Neural progenitor cell (in vitro differentiated cells): ENCODE data around the gene RBM45. TPM values are rescaled to one million over a fixed set of nuclear protein-coding genes. Genes with fewer than 3 reads are reported as not detected.
A peak's percentile ranks its signal among the peaks of the same experiment; 100 is the strongest.

Experiments used
- DNase-seq: peaks from one replicate; pipeline ENCODE4 v3.0.0-alpha.2; 2016; ENCODE audit warnings: low spot score
- H2AFZ ChIP-seq: fragments of 200-600 bp; sonication (generic); replicated peaks from 2 replicates; pipeline ENCODE4 v1.6.1; 2016; ENCODE audit warnings: antibody characterized with exemption
- H3F3A ChIP-seq: fragments of 200-600 bp; sonication (generic); 2 replicates; pipeline ENCODE4 v1.6.1; 2016; ENCODE audit warnings: antibody characterized with exemption, low read depth
- H3K27ac ChIP-seq: fragments of 200-600 bp; sonication (generic); 2 replicates; pipeline ENCODE4 v1.5.1; 2016; ENCODE audit warnings: mild to moderate bottlenecking
- H3K27me3 ChIP-seq: fragments of 200-600 bp; sonication (generic); 2 replicates; pipeline ENCODE4 v1.6.1; 2016; ENCODE audit warnings: mild to moderate bottlenecking, moderate library complexity
- H3K36me3 ChIP-seq: fragments of 200-600 bp; sonication (generic); 2 replicates; pipeline ENCODE4 v1.5.1; 2016
- H3K4me1 ChIP-seq: fragments of 200-600 bp; sonication (generic); 2 replicates; pipeline ENCODE4 v1.6.1; 2016; ENCODE audit warnings: mixed run types
- H3K4me2 ChIP-seq: fragments of 200-600 bp; sonication (generic); 2 replicates; pipeline ENCODE4 v1.6.1; 2016
- H3K4me3 ChIP-seq: fragments of 200-600 bp; sonication (generic); 2 replicates; pipeline ENCODE4 v1.5.1; 2016
- H3K79me2 ChIP-seq: fragments of 200-600 bp; sonication (generic); 2 replicates; pipeline ENCODE4 v1.6.1; 2016; ENCODE audit warnings: low read depth
- H3K9ac ChIP-seq: fragments of 200-600 bp; sonication (generic); 2 replicates; pipeline ENCODE4 v1.6.1; 2016
- H3K9me3 ChIP-seq: fragments of 200-600 bp; sonication (generic); 2 replicates; pipeline ENCODE4 v1.5.1; 2016; ENCODE audit warnings: low read depth
- H4K20me1 ChIP-seq: fragments of 200-600 bp; sonication (generic); 2 replicates; pipeline ENCODE4 v1.6.1; 2016; ENCODE audit warnings: low read depth
- H3K27ac Mint-ChIP-seq: 3 replicates; pipeline ENCODE4 v1.8.0; 2021; ENCODE audit warnings: mixed read lengths
- H3K27me3 Mint-ChIP-seq: 2 replicates; pipeline ENCODE4 v1.8.0; 2022; ENCODE audit warnings: low read depth, mild to moderate bottlenecking, inconsistent platforms, moderate library complexity, mixed read lengths; ENCODE audit not compliant: insufficient read depth
- H3K36me3 Mint-ChIP-seq: 3 replicates; pipeline ENCODE4 v1.8.0; 2021; ENCODE audit warnings: mixed read lengths
- H3K4me1 Mint-ChIP-seq: 3 replicates; pipeline ENCODE4 v1.8.0; 2021; ENCODE audit warnings: mixed read lengths
- H3K4me3 Mint-ChIP-seq: 3 replicates; pipeline ENCODE4 v1.8.0; 2021; ENCODE audit warnings: mild to moderate bottlenecking, moderate library complexity, mixed read lengths
- H3K9me3 Mint-ChIP-seq: 3 replicates; pipeline ENCODE4 v1.8.0; 2020; ENCODE audit warnings: mixed read lengths
- EZH2 ChIP-seq: fragments of 200-600 bp; sonication (generic); IDR thresholded peaks from 2 replicates; pipeline ENCODE4 v1.6.1; 2017; ENCODE audit warnings: antibody characterized with exemption, mild to moderate bottlenecking, moderate library complexity
- EZH2phosphoT487 ChIP-seq: fragments of 200-600 bp; sonication (generic); IDR thresholded peaks from 2 replicates; pipeline ENCODE4 v1.6.1; 2017; ENCODE audit warnings: antibody characterized with exemption
- total RNA-seq: library from RNA; depleted of rRNA; stranded (reverse); fragments of >200 nt; gene quantifications from 2 replicates; pipeline ENCODE4 v1.2.3, GENCODE V29; 2015; ENCODE audit warnings: low replicate concordance
- TF ChIP-seq, protein P1 (sequence below): fragments of 200-600 bp; sonication (generic); IDR thresholded peaks from 2 replicates; pipeline ENCODE4 v1.5.1; 2017; ENCODE audit warnings: antibody characterized with exemption, mild to moderate bottlenecking

Gene RBM45
- total RNA-seq, 1 donor from 2014 or later: 23.0 TPM

DNA sequence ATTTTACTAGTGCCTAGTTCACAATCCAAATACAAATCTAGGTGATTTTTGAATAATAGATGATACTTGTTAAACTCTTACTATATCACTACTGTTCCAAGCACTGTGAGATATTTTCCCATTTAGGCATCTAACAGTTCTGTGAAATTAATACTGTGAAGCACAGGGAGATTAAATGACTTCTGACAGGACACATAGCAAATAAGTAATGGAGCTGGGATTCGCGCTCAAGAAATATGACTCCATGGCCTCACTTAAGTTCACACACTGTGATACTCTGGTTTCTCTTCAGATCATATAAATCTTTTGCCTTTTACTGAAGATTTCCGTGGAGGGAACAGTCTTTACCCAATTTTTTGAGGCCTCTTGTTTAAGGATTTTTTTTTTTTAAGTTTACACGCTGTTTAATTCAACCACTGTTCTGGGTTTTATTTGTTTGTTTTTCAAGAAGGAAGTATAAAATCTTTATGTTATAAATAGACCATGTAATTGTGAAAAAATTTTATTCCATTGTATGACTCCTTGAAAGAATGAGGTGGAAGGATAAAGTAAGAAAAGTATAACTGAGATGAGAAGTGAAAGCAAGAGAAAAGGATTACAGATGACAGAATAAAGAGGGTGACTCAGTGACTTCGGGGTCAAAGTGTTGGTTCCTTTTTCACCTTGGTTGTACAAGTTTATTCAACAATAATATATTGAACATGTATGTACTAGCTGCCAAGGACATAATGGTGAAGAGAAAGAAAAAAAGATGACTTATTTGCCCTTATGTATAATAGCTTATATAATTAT, 30.2 kb downstream of the RBM45 start:
- Mint-ChIP-seq H3K4me3 (no peak overlapping the region), H3K36me3 (no peaks in the 10 kb centered on the region), H3K27me3 (no peaks in the 10 kb centered on the region), H3K4me1 (peaks cover 4% of the 10 kb centered on the region), H3K9me3 (no peaks in the 10 kb centered on the region), H3K27ac (no peak overlapping the region)
- Histone ChIP-seq H3K4me3 (no peak overlapping the region), H4K20me1 (no peaks in the 10 kb centered on the region), H3K9ac (no peak overlapping the region), H2AFZ (no peak overlapping the region), H3K9me3 (no peaks in the 10 kb centered on the region), H3K79me2 (no peaks in the 10 kb centered on the region), H3F3A (no peaks in the 10 kb centered on the region), H3K27me3 (no peaks in the 10 kb centered on the region), H3K36me3 (no peaks in the 10 kb centered on the region), H3K4me2 (no peak overlapping the region), H3K4me1 (peaks cover 11% of the 10 kb centered on the region), H3K27ac (no peak overlapping the region)
- DNase-seq: no peak
- TF ChIP-seq, protein P1, sequence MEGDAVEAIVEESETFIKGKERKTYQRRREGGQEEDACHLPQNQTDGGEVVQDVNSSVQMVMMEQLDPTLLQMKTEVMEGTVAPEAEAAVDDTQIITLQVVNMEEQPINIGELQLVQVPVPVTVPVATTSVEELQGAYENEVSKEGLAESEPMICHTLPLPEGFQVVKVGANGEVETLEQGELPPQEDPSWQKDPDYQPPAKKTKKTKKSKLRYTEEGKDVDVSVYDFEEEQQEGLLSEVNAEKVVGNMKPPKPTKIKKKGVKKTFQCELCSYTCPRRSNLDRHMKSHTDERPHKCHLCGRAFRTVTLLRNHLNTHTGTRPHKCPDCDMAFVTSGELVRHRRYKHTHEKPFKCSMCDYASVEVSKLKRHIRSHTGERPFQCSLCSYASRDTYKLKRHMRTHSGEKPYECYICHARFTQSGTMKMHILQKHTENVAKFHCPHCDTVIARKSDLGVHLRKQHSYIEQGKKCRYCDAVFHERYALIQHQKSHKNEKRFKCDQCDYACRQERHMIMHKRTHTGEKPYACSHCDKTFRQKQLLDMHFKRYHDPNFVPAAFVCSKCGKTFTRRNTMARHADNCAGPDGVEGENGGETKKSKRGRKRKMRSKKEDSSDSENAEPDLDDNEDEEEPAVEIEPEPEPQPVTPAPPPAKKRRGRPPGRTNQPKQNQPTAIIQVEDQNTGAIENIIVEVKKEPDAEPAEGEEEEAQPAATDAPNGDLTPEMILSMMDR: no peak
- TF ChIP-seq EZH2: no peak
- TF ChIP-seq EZH2phosphoT487: no peak

DNA sequence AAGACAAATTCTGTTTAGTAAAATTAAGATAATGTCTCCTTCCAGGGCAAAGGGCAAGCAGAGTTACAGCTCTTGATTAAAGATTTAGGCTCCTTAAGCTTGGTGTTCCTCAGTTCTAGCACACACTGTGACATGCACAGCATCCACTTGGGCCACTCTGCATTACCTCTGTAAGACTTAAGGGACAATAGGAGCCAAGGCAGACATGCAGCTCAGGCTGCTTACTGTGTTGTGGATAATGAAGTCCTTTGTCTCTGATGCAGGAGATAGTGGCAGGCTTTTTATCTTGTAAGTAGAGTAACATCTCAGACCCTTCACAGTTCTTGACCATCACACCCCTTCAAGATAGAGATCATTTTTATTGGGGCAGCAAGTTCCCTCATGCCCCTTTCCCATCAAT, 31.2 kb downstream of the RBM45 start:
- Histone ChIP-seq H3K4me1 (peaks cover 11% of the 10 kb centered on the region), H3K27ac (no peak overlapping the region), H3F3A (no peaks in the 10 kb centered on the region), H4K20me1 (no peaks in the 10 kb centered on the region), H3K4me2 (no peak overlapping the region), H3K9ac (no peak overlapping the region), H3K36me3 (no peaks in the 10 kb centered on the region), H3K4me3 (no peak overlapping the region), H3K27me3 (no peaks in the 10 kb centered on the region), H3K79me2 (no peaks in the 10 kb centered on the region), H2AFZ (peak overlapping the region; percentile 65), H3K9me3 (no peaks in the 10 kb centered on the region)
- peak; percentile 45 for DNase-seq
- no peak overlapping the region for H3K4me3 Mint-ChIP-seq
- no peaks in the 10 kb centered on the region for H3K27me3 Mint-ChIP-seq
- no peaks in the 10 kb centered on the region for H3K36me3 Mint-ChIP-seq
- no peak for TF ChIP-seq EZH2
- TF ChIP-seq, protein P1: no peak
- TF ChIP-seq EZH2phosphoT487: no peak
- H3K4me1 Mint-ChIP-seq: peaks cover 4% of the 10 kb centered on the region
- H3K9me3 Mint-ChIP-seq: no peaks in the 10 kb centered on the region
- H3K27ac Mint-ChIP-seq: no peak overlapping the region

DNA sequence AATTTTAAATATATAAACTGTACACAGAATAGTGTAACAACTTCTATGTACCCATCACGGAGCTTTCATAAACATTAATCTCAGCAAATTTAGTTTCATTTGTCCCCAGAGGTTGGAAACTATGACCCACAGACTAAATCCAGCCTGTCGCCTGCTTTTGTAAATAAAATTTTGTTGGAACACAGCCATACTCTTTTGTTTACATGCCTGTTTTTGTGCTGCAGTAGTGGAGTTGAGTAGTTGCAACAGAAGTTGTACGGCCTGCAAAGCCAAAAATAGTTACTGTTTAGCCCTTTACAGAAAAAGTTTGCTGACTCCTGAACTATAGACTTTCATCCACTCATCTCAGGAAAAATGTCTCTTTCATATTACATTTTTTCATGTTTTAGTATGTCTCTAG, 39.8 kb downstream of the RBM45 start:
- Histone ChIP-seq H3K27ac (no peak overlapping the region), H3K27me3 (no peaks in the 10 kb centered on the region), H4K20me1 (no peaks in the 10 kb centered on the region), H3K4me3 (no peak overlapping the region), H3K4me1 (no peaks in the 10 kb centered on the region), H3K4me2 (no peak overlapping the region), H3K9ac (no peak overlapping the region), H3K36me3 (no peaks in the 10 kb centered on the region), H3K9me3 (no peaks in the 10 kb centered on the region), H3K79me2 (no peaks in the 10 kb centered on the region), H3F3A (no peaks in the 10 kb centered on the region), H2AFZ (no peak overlapping the region)
- H3K36me3 Mint-ChIP-seq: no peaks in the 10 kb centered on the region
- H3K27ac Mint-ChIP-seq: no peak overlapping the region
- no peaks in the 10 kb centered on the region for H3K27me3 Mint-ChIP-seq
- peaks cover 7% of the 10 kb centered on the region for H3K9me3 Mint-ChIP-seq
- no peaks in the 10 kb centered on the region for H3K4me1 Mint-ChIP-seq
- TF ChIP-seq, protein P1: no peak
- no peak for TF ChIP-seq EZH2
- TF ChIP-seq EZH2phosphoT487: no peak
- H3K4me3 Mint-ChIP-seq: no peak overlapping the region
- DNase-seq: no peak
